ENCODE measurements around the gene SLC9A9.

GRCh38 chr3:143313025-143313892, 535.0 kb downstream of the SLC9A9 start:
- TF ChIP-seq CTCF (IDR thresholded peaks at IDR 0.05): no peak
- TF ChIP-seq POLR2A (IDR thresholded peaks at IDR 0.05): no peak

Measured in uterus (tissue), 2 donors.